Heart right ventricle (tissue), 16 donors: ENCODE results near the gene MAML1. TPM values are rescaled to one million over a fixed set of nuclear protein-coding genes. Genes with fewer than 3 reads are reported as not detected.

Source experiments
- ATAC-seq, 8 donors: fragments of 200-7000 bp; cut with Tn5 transposase; one replicate each; pipeline ENCODE4 v1.9.1; 2020; ENCODE audit warnings: mild to moderate bottlenecking in 8 of 8, moderate library complexity in 8 of 8, moderate number of reproducible peaks in 1 of 8
- DNase-seq, 2 donors: peaks; one replicate each; pipeline ENCODE4 v3.0.0-alpha.2; 2020
- H3K27ac ChIP-seq, 10 donors: fragments of 200-600 bp; sonication (generic) in 2 of 10; one replicate each; pipeline versions ENCODE4 v1.5.0 to v1.8.0; 2020 to 2022; ENCODE audit warnings: mild to moderate bottlenecking in 3 of 10
- H3K27me3 ChIP-seq, 7 donors: fragments of 200-600 bp; one replicate each; pipeline ENCODE4 v1.8.0; 2021 to 2022; ENCODE audit warnings: mild to moderate bottlenecking in 2 of 7
- H3K36me3 ChIP-seq, 9 donors: fragments of 200-600 bp; sonication (generic) in 1 of 9; one replicate each; pipeline versions ENCODE4 v1.5.0 to v1.8.0; 2020 to 2022; ENCODE audit warnings: mild to moderate bottlenecking in 2 of 9
- H3K4me1 ChIP-seq, 9 donors: fragments of 200-600 bp; sonication (generic) in 1 of 9; one replicate each; pipeline versions ENCODE4 v1.5.0 to v1.8.0; 2020 to 2022; ENCODE audit warnings: mild to moderate bottlenecking in 4 of 9
- H3K4me3 ChIP-seq, 10 donors: fragments of 200-600 bp; sonication (generic) in 2 of 10; one replicate each; pipeline versions ENCODE4 v1.5.0 to v1.8.0; 2020 to 2022; ENCODE audit warnings: mild to moderate bottlenecking in 7 of 10, moderate library complexity in 2 of 10
- H3K9me3 ChIP-seq, 11 donors: fragments of 200-600 bp in 10 of 11; sonication (generic) in 2 of 11; one replicate each; pipeline versions ENCODE4 v1.5.0 to v1.8.0; 2013 to 2022; ENCODE audit warnings: mild to moderate bottlenecking in 2 of 11, control low read depth in 1 of 11, moderate library complexity in 1 of 11
- CTCF ChIP-seq, 9 donors: fragments of 200-600 bp; sonication (generic) in 2 of 9; IDR thresholded peaks; one replicate each; pipeline versions ENCODE4 v1.5.0 to v1.8.0; 2021 to 2022; ENCODE audit warnings: antibody characterized with exemption in 9 of 9, mild to moderate bottlenecking in 5 of 9, moderate library complexity in 1 of 9
- whole genome bisulfite sequencing, 2 donors: extraction: QIAGEN DNeasy Blood & Tissue Kit; methylation state at CpG; one replicate each; pipeline ENCODE4 v1.1.7; 2013; ENCODE audit warnings: inconsistent platforms in 1 of 2; 5-methylcytosine and 5-hydroxymethylcytosine counted together
- intact Hi-C, 10 donors: fragments of 100-400 bp; cut with DNase I; formaldehyde crosslinking; loops; one replicate each; pipeline versions ENCODE4 v1.11.1 to v1.14.2; 2022
- polyA plus RNA-seq, 2 donors: library from polyadenylated mRNA; stranded (reverse); fragments of 200-250 nt; gene quantifications; one replicate each; pipeline ENCODE4 v1.2.3, GENCODE V29; 2013
- total RNA-seq, 10 donors: library from RNA; stranded (reverse); fragmentation: NEBNext Ultra II Directional in 3 of 10; extraction: Animal tissue kit (Norgen Biotek cat#: 25700) in 3 of 10; gene quantifications; one replicate each; pipeline versions ENCODE4 v1.2.1 to v1.2.4, GENCODE V29; 2021 to 2023
- donor health status: Arrhythmogenic right ventricular cardiomyopathy.
- donor health status: ischemic (EF 13 %, LVEDD 7.1; RV severe dilation, severe dysfunction).
- donor health status: healthy with polysubstance abuse.
- donor health status: DM: no; HTN: yes; CAD: no.
- donor health status: DM: no; HTN: no; CAD: no.
- donor health status: ischemic (EF 25% LVEDD 6.9; RV normal size, moderate dysfunction).
- donor health status: ischemic (EF 25% LVEDD 5.7; RV mildly dilated, moderate dysfunction).
- donor health status: healthy.
- donor health status: DM: yes; HTN: yes; CAD: no.
- donor health status: Ischemic cardiomyopathy.
- donor health status: ischemic (EF 35%, LVEDD 5.7; RV mildly dilated, moderate dysfunction).
- donor health status: nonischemic (EF 11% LVEDD 7.7; RV severe dilation, severe dysfunction).
- donor health status: DM: yes; HTN: yes; CAD: no.
- donor health status: PGD.
- donor health status: ischemic (EF 29% LVEDD 5.4; RV normal size, mild dysfunction).
- donor health status: nonischemic (EF 23%, LVEDD 6.1; RV moderate dilation, normal function).

MAML1 gene
- total and polyA plus RNA-seq, 12 donors: 5.5 to 15.3 (median 11.9) TPM

- ATAC-seq (no peak), DNase-seq (peak in 1 of 2 donors; percentile 43)
- Histone ChIP-seq H3K36me3 (peaks cover 0 to 24% (median 0%) of the 10 kb centered on the region in 9 donors), H3K27ac (peak overlapping the region in 8 of 10 donors; percentile 25 to 100 (median 98)), H3K4me1 (peaks cover 12 to 45% (median 40%) of the 10 kb centered on the region in 9 donors), H3K27me3 (no peaks in the 10 kb centered on the region), H3K4me3 (peak overlapping the region; percentile 18 to 64 (median 58)), H3K9me3 (no peaks in the 10 kb centered on the region)
- WGBS, 2 donors: 1 to 2% methylated on average over 63 to 72 of the region's 72 CpGs
- intact Hi-C loops: no loop called here
- peak in 3 of 9 donors; percentile 21 to 30 (median 25) for TF ChIP-seq CTCF (IDR thresholded peaks at IDR 0.05)
Observed at GRCh38 chr5:179816796-179817469, 84.3 kb downstream of the MAML1 start.

GRCh38 chr5:179817470-179817840 is 84.8 kb downstream of the MAML1 start:
- Histone ChIP-seq H3K9me3 (no peaks in the 10 kb centered on the region), H3K4me3 (peak overlapping the region; percentile 18 to 64 (median 58)), H3K27ac (peak overlapping the region in 7 of 10 donors; percentile 58 to 100 (median 99)), H3K36me3 (peaks cover 0 to 24% (median 0%) of the 10 kb centered on the region in 9 donors), H3K4me1 (peaks cover 17 to 50% (median 46%) of the 10 kb centered on the region in 9 donors), H3K27me3 (no peaks in the 10 kb centered on the region)
- no peak for TF ChIP-seq CTCF (IDR thresholded peaks at IDR 0.05)
- ATAC-seq (no peak), DNase-seq (peak in 1 of 2 donors; percentile 13)
- intact Hi-C loops: no loop called here
- WGBS, 2 donors: 86 to 88% methylated on average over 8 of the region's 8 CpGs

GRCh38 chr5:179817890-179818745 is 85.5 kb downstream of the MAML1 start:
- Histone ChIP-seq H3K36me3 (peaks cover 0 to 25% (median 5%) of the 10 kb centered on the region in 9 donors), H3K9me3 (no peaks in the 10 kb centered on the region), H3K4me1 (peaks cover 23 to 57% (median 52%) of the 10 kb centered on the region in 9 donors), H3K27ac (peak overlapping the region; percentile 97 to 100 (median 100)), H3K4me3 (peak overlapping the region; percentile 25 to 100 (median 94)), H3K27me3 (no peaks in the 10 kb centered on the region)
- TF ChIP-seq CTCF (IDR thresholded peaks at IDR 0.05): no peak
- ATAC-seq: no peak
- DNase-seq: peak in 1 of 2 donors; percentile 15
- WGBS, 2 donors: 52 to 56% methylated on average over 14 of the region's 14 CpGs
- intact Hi-C loops: no loop called here

GRCh38 chr5:179818746-179819295 is 86.2 kb downstream of the MAML1 start:
- DNase-seq (peak; percentile 94 to 96), ATAC-seq (peak; percentile 71 to 89 (median 78))
- Histone ChIP-seq H3K27me3 (no peaks in the 10 kb centered on the region), H3K4me3 (peak overlapping the region; percentile 25 to 100 (median 94)), H3K4me1 (peaks cover 23 to 64% (median 59%) of the 10 kb centered on the region in 9 donors), H3K27ac (peak overlapping the region; percentile 97 to 100 (median 100)), H3K36me3 (peaks cover 0 to 28% (median 12%) of the 10 kb centered on the region in 9 donors), H3K9me3 (no peaks in the 10 kb centered on the region)
- no peak for TF ChIP-seq CTCF (IDR thresholded peaks at IDR 0.05)
- 1% methylated on average over 34 to 35 of the region's 35 CpGs for WGBS, 2 donors
- intact Hi-C loops: no loop called here
